SK-N-SH (cell line): ENCODE data around the gene MMP23B. TPM values are rescaled to one million over a fixed set of nuclear protein-coding genes. Genes with fewer than 3 reads are reported as not detected.

Experiments
- CTCF ChIA-PET: fragments of 300-600, 350-600 bp; formaldehyde crosslinking; extraction: SDS; loops from one replicate; lab custom pipeline; 2021; lab: Yijun Ruan, JAX
- POLR2A ChIA-PET: fragments of 350-600 bp; sonication (Branson Sonifier 250); formaldehyde crosslinking; extraction: SDS; loops from one replicate; lab custom pipeline; 2020; ENCODE audit warnings: antibody characterized with exemption, inconsistent platforms; lab: Yijun Ruan, JAX
- DNase-seq: peaks from one replicate; pipeline ENCODE4 v3.0.0; 2012
- H2AFZ ChIP-seq: fragments of 200-600 bp; sonication (generic); 2 replicates; pipeline ENCODE4 v1.8.1; 2016; ENCODE audit warnings: antibody characterized with exemption, mild to moderate bottlenecking, low read depth
- H3F3A ChIP-seq: fragments of 200-600 bp; sonication (generic); replicated peaks from 2 replicates; pipeline ENCODE3; 2016; ENCODE audit warnings: antibody characterized with exemption, mild to moderate bottlenecking; ENCODE audit not compliant: insufficient read depth
- H3K27ac ChIP-seq, 2 experiments: fragments of 200-500 bp in 1 of 2; fragments of 200-600 bp in 1 of 2; sonication (Bioruptor generic) in 1 of 2; sonication (generic), shearing (Covaris generic) in 1 of 2; 2 replicates each; pipeline versions ENCODE4 v1.5.1 to v1.6.1; 2014 to 2016; ENCODE audit warnings: low read depth in 2 of 2, inconsistent platforms in 1 of 2, low read length in 1 of 2, mild to moderate bottlenecking in 1 of 2, mixed read lengths in 1 of 2
- H3K27me3 ChIP-seq: fragments of 200-600 bp; sonication (generic), shearing (Covaris generic); 2 replicates; pipeline ENCODE4 v1.6.1; 2016; ENCODE audit warnings: mixed run types; ENCODE audit not compliant: insufficient read depth
- H3K36me3 ChIP-seq, 2 experiments: fragments of 200-500 bp in 1 of 2; fragments of 200-600 bp in 1 of 2; sonication (Bioruptor generic) in 1 of 2; sonication (generic) in 1 of 2; replicated peaks in 1 of 2; 2 replicates each; pipeline versions ENCODE3 to v1.5.1; 2014 to 2016; ENCODE audit warnings: low read length in 1 of 2, mild to moderate bottlenecking in 1 of 2; ENCODE audit not compliant: insufficient read depth in 2 of 2, control insufficient read depth in 1 of 2
- H3K4me1 ChIP-seq, 2 experiments: fragments of 200-500 bp in 1 of 2; fragments of 200-600 bp in 1 of 2; sonication (Bioruptor generic) in 1 of 2; sonication (generic), shearing (Covaris generic) in 1 of 2; 2 replicates each; pipeline versions ENCODE4 v1.5.1 to v1.6.1; 2014 to 2016; ENCODE audit warnings: low read depth in 1 of 2, low read length in 1 of 2, mixed run types in 1 of 2; ENCODE audit not compliant: insufficient read depth in 2 of 2, control insufficient read depth in 1 of 2
- H3K4me2 ChIP-seq: fragments of 200-600 bp; sonication (generic), shearing (Covaris generic); 2 replicates; pipeline ENCODE4 v1.6.1; 2017; ENCODE audit warnings: mixed run types
- H3K4me3 ChIP-seq, 2 experiments: fragments of 200-500 bp in 1 of 2; fragments of 200-600 bp in 1 of 2; sonication (Bioruptor generic) in 1 of 2; sonication (generic), shearing (Covaris generic) in 1 of 2; 2 replicates each; pipeline versions ENCODE4 v1.5.1 to v1.8.1; 2014 to 2016; ENCODE audit warnings: low read depth in 2 of 2, inconsistent platforms in 1 of 2, low read length in 1 of 2, mild to moderate bottlenecking in 1 of 2, mixed read lengths in 1 of 2, moderate library complexity in 1 of 2
- H3K79me2 ChIP-seq: fragments of 200-600 bp; sonication (generic); 2 replicates; pipeline ENCODE4 v1.8.1; 2017; ENCODE audit warnings: mild to moderate bottlenecking; ENCODE audit not compliant: insufficient read depth
- H3K9ac ChIP-seq: fragments of 200-600 bp; sonication (generic); 2 replicates; pipeline ENCODE4 v1.6.1; 2017; ENCODE audit warnings: mixed run types
- H3K9me2 ChIP-seq: fragments of 200-600 bp; sonication (generic); 2 replicates; pipeline ENCODE4 v1.6.1; 2017; ENCODE audit warnings: mixed run types
- H3K9me3 ChIP-seq: fragments of 200-600 bp; sonication (generic); 2 replicates; pipeline ENCODE4 v1.6.1; 2017; ENCODE audit warnings: mixed run types, mild to moderate bottlenecking, moderate library complexity
- H4K20me1 ChIP-seq: fragments of 200-600 bp; sonication (generic); 2 replicates; pipeline ENCODE4 v1.6.1; 2017; ENCODE audit warnings: mild to moderate bottlenecking, mixed run types; ENCODE audit not compliant: insufficient read depth
- ELF1 ChIP-seq: IDR thresholded peaks from 2 replicates; pipeline ENCODE4 v1.4.0; 2012
- EZH2phosphoT487 ChIP-seq: fragments of 200-600 bp; sonication (generic); IDR thresholded peaks from 2 replicates; pipeline ENCODE4 v1.6.1; 2017; ENCODE audit warnings: low read depth, mixed run types, mild to moderate bottlenecking, antibody characterized with exemption, moderate library complexity, borderline replicate concordance
- FOSL2 ChIP-seq: IDR thresholded peaks from 2 replicates; pipeline ENCODE4 v1.4.0; 2012; ENCODE audit warnings: low read depth, mild to moderate bottlenecking, moderate library complexity, borderline replicate concordance
- MXI1 ChIP-seq: IDR thresholded peaks from 2 replicates; pipeline ENCODE4 v1.6.1; 2012; ENCODE audit warnings: mild to moderate bottlenecking, low read depth, low read length, improper control_type of control experiment
- POLR2AphosphoS5 ChIP-seq: IDR thresholded peaks from 2 replicates; pipeline ENCODE4 v1.6.1; 2012; ENCODE audit warnings: low read depth, low read length
- REST ChIP-seq: IDR thresholded peaks from 2 replicates; pipeline ENCODE4 v1.6.1; 2012; ENCODE audit warnings: mild to moderate bottlenecking, low read depth, low read length, moderate library complexity
- RFX5 ChIP-seq: IDR thresholded peaks from 2 replicates; pipeline ENCODE4 v1.6.1; 2012; ENCODE audit warnings: mild to moderate bottlenecking, improper control_type of control experiment, low read length
- SIN3A ChIP-seq: IDR thresholded peaks from 2 replicates; pipeline ENCODE4 v1.6.1; 2012; ENCODE audit warnings: low read depth, mild to moderate bottlenecking, low read length, moderate library complexity, borderline replicate concordance
- YY1 ChIP-seq: IDR thresholded peaks from 2 replicates; pipeline ENCODE4 v1.4.0; 2012; ENCODE audit warnings: low read depth, mild to moderate bottlenecking
- WGBS: methylation state at CpG from one replicate; pipeline ENCODE4 v1.1.6; 2017; ENCODE audit warnings: low lambda C conversion rate; 5-methylcytosine and 5-hydroxymethylcytosine counted together
- polyA plus RNA-seq, 3 experiments: library from polyadenylated mRNA; depleted of rRNA; stranded (reverse); fragments of >200 nt; gene quantifications; 2 replicates each; pipeline ENCODE4 v1.2.3, GENCODE V29; 2012
- TF ChIP-seq, protein P1 (sequence below): IDR thresholded peaks from 2 replicates; pipeline ENCODE4 v1.4.0; 2012; ENCODE audit warnings: low read depth
- TF ChIP-seq, protein P2 (sequence below): IDR thresholded peaks from 2 replicates; pipeline ENCODE4 v1.4.0; 2012; ENCODE audit warnings: low read depth, borderline replicate concordance

MMP23B gene
- polyA plus RNA-seq, 1 of the 3 experiments (the other 2 are of a cell fraction), result 1.2 TPM

DNA sequence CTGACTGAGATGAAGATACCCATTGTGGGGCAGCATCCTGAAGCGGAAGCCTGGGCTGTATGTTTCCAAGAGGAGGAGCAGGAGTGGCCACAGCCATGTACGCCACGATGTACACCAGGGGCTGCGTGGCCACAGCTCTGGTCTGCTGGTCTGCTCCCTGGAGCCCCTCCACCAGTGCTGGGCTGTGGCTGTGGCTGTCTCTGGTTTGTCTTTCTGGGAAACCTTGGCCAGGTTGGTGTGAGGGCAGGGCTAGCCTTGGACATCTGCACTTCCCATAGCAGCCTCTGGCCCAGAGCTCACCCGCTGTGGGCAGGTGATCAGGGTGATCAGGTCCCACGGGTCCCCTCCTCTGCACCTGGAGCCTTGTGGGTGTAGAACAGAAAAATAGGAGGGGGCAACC is 14.0 kb upstream of the MMP23B start:
- peaks cover 10% of the 10 kb centered on the region for H4K20me1 ChIP-seq
- 100% methylated on average over 1 of the region's 6 CpGs for WGBS
- peaks cover 49% of the 10 kb centered on the region for H3K79me2 ChIP-seq
- CTCF ChIA-PET, result interaction anchor here (0.6 kb wide), 1 partner anchor 211 kb away, joined by 3 read pairs; no protein-coding TSS in a partner anchor
- H3K4me2 ChIP-seq, result no peak overlapping the region
- no peak overlapping the region for H3K9ac ChIP-seq
- H3K27me3 ChIP-seq, result no peaks in the 10 kb centered on the region
- POLR2A ChIA-PET, result no interaction called here
- no peaks in the 10 kb centered on the region for H3F3A ChIP-seq
- no peaks in the 10 kb centered on the region for H3K9me3 ChIP-seq
- H3K36me3 ChIP-seq, result peaks cover 3 to 7% of the 10 kb centered on the region in 2 experiments
- no peak overlapping the region for H3K4me3 ChIP-seq
- H2AFZ ChIP-seq, result no peak overlapping the region
- DNase-seq, result no peak
- peaks cover 0 to 18% of the 10 kb centered on the region in 2 experiments; a peak in 1 of 4 replicates for H3K4me1 ChIP-seq
- H3K27ac ChIP-seq, result no peak overlapping the region
- no peaks in the 10 kb centered on the region for H3K9me2 ChIP-seq
- TF ChIP-seq RFX5, result no peak
- no peak for TF ChIP-seq YY1
- no peak for TF ChIP-seq ELF1
- no peak for TF ChIP-seq SIN3A
- TF ChIP-seq, protein P1, sequence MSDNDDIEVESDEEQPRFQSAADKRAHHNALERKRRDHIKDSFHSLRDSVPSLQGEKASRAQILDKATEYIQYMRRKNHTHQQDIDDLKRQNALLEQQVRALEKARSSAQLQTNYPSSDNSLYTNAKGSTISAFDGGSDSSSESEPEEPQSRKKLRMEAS, result no peak
- TF ChIP-seq, protein P2, sequence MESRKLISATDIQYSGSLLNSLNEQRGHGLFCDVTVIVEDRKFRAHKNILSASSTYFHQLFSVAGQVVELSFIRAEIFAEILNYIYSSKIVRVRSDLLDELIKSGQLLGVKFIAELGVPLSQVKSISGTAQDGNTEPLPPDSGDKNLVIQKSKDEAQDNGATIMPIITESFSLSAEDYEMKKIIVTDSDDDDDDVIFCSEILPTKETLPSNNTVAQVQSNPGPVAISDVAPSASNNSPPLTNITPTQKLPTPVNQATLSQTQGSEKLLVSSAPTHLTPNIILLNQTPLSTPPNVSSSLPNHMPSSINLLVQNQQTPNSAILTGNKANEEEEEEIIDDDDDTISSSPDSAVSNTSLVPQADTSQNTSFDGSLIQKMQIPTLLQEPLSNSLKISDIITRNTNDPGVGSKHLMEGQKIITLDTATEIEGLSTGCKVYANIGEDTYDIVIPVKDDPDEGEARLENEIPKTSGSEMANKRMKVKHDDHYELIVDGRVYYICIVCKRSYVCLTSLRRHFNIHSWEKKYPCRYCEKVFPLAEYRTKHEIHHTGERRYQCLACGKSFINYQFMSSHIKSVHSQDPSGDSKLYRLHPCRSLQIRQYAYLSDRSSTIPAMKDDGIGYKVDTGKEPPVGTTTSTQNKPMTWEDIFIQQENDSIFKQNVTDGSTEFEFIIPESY, result no peak
- no peak for TF ChIP-seq MXI1
- no peak for TF ChIP-seq EZH2phosphoT487
- no peak for TF ChIP-seq POLR2AphosphoS5
- no peak for TF ChIP-seq FOSL2
- no peak for TF ChIP-seq REST
